CD4-positive, alpha-beta T cell (primary cell): ENCODE data around the gene PGBD4. TPM values are rescaled to one million over a fixed set of nuclear protein-coding genes. Genes with fewer than 3 reads are reported as not detected.

Source experiments
- ATAC-seq: fragments of 200-7000 bp; cut with Tn5 transposase; one replicate; pipeline ENCODE4 v1.10.0; 2022; ENCODE audit warnings: mild to moderate bottlenecking; ENCODE audit not compliant: poor library complexity
- CTCF ChIA-PET: fragments of 350-600 bp; sonication (Branson Sonifier 250); formaldehyde crosslinking; loops from one replicate; lab custom pipeline; 2021; ENCODE audit warnings: antibody characterized with exemption, inconsistent platforms; lab: Charles Lee
- POLR2A ChIA-PET: fragments of 350-600 bp; sonication (Branson Sonifier 250); formaldehyde crosslinking; loops from one replicate; lab custom pipeline; 2021; ENCODE audit warnings: antibody characterized with exemption, inconsistent platforms; lab: Charles Lee
- DNase-seq, 14 experiments: peaks; one replicate each; pipeline ENCODE4 v3.0.0-alpha.2; 2013 to 2020; ENCODE audit warnings: mixed read lengths in 2 of 14
- H3K27ac ChIP-seq, 2 donors: one replicate each; pipeline versions ENCODE4 v1.5.1 to v1.7.0; 2013; ENCODE audit warnings: low read length in 2 of 2, low read depth in 1 of 2, mild to moderate bottlenecking in 1 of 2
- H3K27me3 ChIP-seq, 2 experiments: 1 replicate in 1 of 2; 2 replicates in 1 of 2; pipeline versions ENCODE4 v1.6.1 to v1.7.0; 2013; ENCODE audit warnings: low read length in 2 of 2, control low read depth in 1 of 2, mild to moderate bottlenecking in 1 of 2, moderate library complexity in 1 of 2; ENCODE audit not compliant: insufficient read depth in 2 of 2, control insufficient read depth in 1 of 2
- H3K36me3 ChIP-seq: one replicate; pipeline ENCODE4 v1.6.1; 2013; ENCODE audit warnings: low read length, control low read depth; ENCODE audit not compliant: insufficient read depth
- H3K4me1 ChIP-seq: one replicate; pipeline ENCODE4 v1.6.1; 2013; ENCODE audit warnings: low read length, control low read depth; ENCODE audit not compliant: insufficient read depth
- H3K4me3 ChIP-seq: one replicate; pipeline ENCODE4 v1.5.1; 2013; ENCODE audit warnings: mild to moderate bottlenecking, low read length, moderate library complexity
- H3K9me3 ChIP-seq, 2 experiments: 1 replicate in 1 of 2; 2 replicates in 1 of 2; pipeline versions ENCODE4 v1.6.1 to v1.7.0; 2013; ENCODE audit warnings: low read length in 2 of 2, mild to moderate bottlenecking in 2 of 2, control low read depth in 1 of 2, moderate library complexity in 1 of 2; ENCODE audit not compliant: control insufficient read depth in 1 of 2, insufficient read depth in 1 of 2
- H3K27ac Mint-ChIP-seq: one replicate; pipeline ENCODE4 v1.8.0; 2020; ENCODE audit warnings: mixed read lengths
- H3K27me3 Mint-ChIP-seq: one replicate; pipeline ENCODE4 v1.8.0; 2021; ENCODE audit warnings: mixed read lengths
- H3K36me3 Mint-ChIP-seq: one replicate; pipeline ENCODE4 v1.8.0; 2021; ENCODE audit warnings: low read depth, mixed read lengths
- H3K4me1 Mint-ChIP-seq: one replicate; pipeline ENCODE4 v1.8.0; 2021; ENCODE audit warnings: low read depth, mixed read lengths
- H3K4me3 Mint-ChIP-seq: one replicate; pipeline ENCODE4 v1.8.0; 2020; ENCODE audit warnings: mild to moderate bottlenecking, mixed read lengths
- H3K9me3 Mint-ChIP-seq: one replicate; pipeline ENCODE4 v1.8.0; 2020; ENCODE audit warnings: mixed read lengths
- intact Hi-C, 2 experiments: fragments of 100-400 bp; cut with DNase I in 1 of 2; cut with micrococcal nuclease in 1 of 2; formaldehyde crosslinking; loops; one replicate each; pipeline versions ENCODE4 v1.15.1 to v1.9.0; 2023 to 2025; cut with DNase I, micrococcal nuclease
- total RNA-seq, 174 experiments: library from RNA in 2 of 174; stranded (reverse) in 2 of 174; gene quantifications; one replicate each; pipeline ENCODE4 v1.2.3 and lab custom pipeline; 2021 to 2026
- TF ChIP-seq, protein P1 (sequence below): fragments of 200-600 bp; IDR thresholded peaks from one replicate; pipeline ENCODE4 v1.8.0; 2022; ENCODE audit warnings: antibody characterized with exemption, mild to moderate bottlenecking

PGBD4 gene
- total RNA-seq, 2 experiments from 2014 or later, result 2.3 to 2.6 TPM

DNA sequence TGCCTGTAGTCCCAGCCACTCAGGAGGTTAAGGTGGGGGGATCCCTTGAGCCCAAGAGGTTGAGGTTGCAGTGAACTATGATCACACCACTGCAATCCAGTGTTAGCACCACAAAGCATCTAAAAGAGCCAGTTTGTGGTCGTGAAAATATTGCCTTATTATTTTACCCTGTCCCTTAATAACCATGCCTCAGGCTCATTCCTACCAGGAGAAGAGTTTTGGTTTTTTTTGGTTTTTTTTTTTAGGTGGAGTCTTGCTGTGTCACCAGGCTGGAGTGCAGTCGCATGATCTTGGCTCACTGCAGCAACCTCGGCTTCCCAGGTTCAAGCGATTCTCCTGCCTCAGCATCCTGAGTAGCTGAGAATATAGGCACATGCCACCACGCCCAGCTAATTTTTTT lies 45.0 kb upstream of the PGBD4 start:
- CTCF ChIA-PET, result no interaction called here

GRCh38 chr15:34059476-34059875 lies 42.4 kb upstream of the PGBD4 start:
- Histone ChIP-seq H3K27me3 (no peaks in the 10 kb centered on the region), H3K4me3 (no peak overlapping the region), H3K4me1 (no peaks in the 10 kb centered on the region), H3K27ac (no peak overlapping the region), H3K9me3 (no peaks in the 10 kb centered on the region), H3K36me3 (no peaks in the 10 kb centered on the region)
- TF ChIP-seq, protein P1, sequence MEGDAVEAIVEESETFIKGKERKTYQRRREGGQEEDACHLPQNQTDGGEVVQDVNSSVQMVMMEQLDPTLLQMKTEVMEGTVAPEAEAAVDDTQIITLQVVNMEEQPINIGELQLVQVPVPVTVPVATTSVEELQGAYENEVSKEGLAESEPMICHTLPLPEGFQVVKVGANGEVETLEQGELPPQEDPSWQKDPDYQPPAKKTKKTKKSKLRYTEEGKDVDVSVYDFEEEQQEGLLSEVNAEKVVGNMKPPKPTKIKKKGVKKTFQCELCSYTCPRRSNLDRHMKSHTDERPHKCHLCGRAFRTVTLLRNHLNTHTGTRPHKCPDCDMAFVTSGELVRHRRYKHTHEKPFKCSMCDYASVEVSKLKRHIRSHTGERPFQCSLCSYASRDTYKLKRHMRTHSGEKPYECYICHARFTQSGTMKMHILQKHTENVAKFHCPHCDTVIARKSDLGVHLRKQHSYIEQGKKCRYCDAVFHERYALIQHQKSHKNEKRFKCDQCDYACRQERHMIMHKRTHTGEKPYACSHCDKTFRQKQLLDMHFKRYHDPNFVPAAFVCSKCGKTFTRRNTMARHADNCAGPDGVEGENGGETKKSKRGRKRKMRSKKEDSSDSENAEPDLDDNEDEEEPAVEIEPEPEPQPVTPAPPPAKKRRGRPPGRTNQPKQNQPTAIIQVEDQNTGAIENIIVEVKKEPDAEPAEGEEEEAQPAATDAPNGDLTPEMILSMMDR, result no peak
- POLR2A ChIA-PET, result no interaction called here
- Mint-ChIP-seq H3K9me3 (no peaks in the 10 kb centered on the region), H3K27ac (no peak overlapping the region), H3K27me3 (no peaks in the 10 kb centered on the region), H3K4me1 (no peaks in the 10 kb centered on the region), H3K36me3 (no peaks in the 10 kb centered on the region), H3K4me3 (no peak overlapping the region)
- intact Hi-C loops, result no loop called here
- DNase-seq (no peak), ATAC-seq (no peak)
- CTCF ChIA-PET, result interaction anchor here (1.1 to 2.7 kb wide), 2 partner anchors 26 to 150 kb away, joined by 3 to 8 read pairs; partner anchors contain the start of gene KATNBL1

More for the DNA sequence above, 45.0 kb upstream of the PGBD4 start:
- intact Hi-C loops, result loop anchor here in 1 of 2 experiments (2.0 kb wide), 1 partner anchor 14 kb away; no protein-coding TSS in a partner anchor
- Histone ChIP-seq H3K4me1 (no peaks in the 10 kb centered on the region), H3K4me3 (no peak overlapping the region), H3K27me3 (no peaks in the 10 kb centered on the region), H3K36me3 (no peaks in the 10 kb centered on the region), H3K27ac (no peak overlapping the region), H3K9me3 (no peaks in the 10 kb centered on the region)
- Mint-ChIP-seq H3K36me3 (peaks cover 5% of the 10 kb centered on the region), H3K9me3 (no peaks in the 10 kb centered on the region), H3K27me3 (no peaks in the 10 kb centered on the region), H3K4me3 (no peak overlapping the region), H3K27ac (no peak overlapping the region), H3K4me1 (no peaks in the 10 kb centered on the region)
- DNase-seq, result no peak
- TF ChIP-seq, protein P1, result no peak
- POLR2A ChIA-PET, result no interaction called here
- no peak for ATAC-seq

GRCh38 chr15:34059946-34060345 lies 41.9 kb upstream of the PGBD4 start:
- intact Hi-C loops, result loop anchor here in 1 of 2 experiments (2.0 kb wide), 1 partner anchor 307 kb away; the partner anchor contains the start of gene LPCAT4

More at GRCh38 chr15:34059946-34060345, 41.9 kb upstream of the PGBD4 start:
- ChIA-PET CTCF (interaction anchor here (1.1 to 2.7 kb wide), 2 partner anchors 26 to 150 kb away, joined by 3 to 8 read pairs; partner anchors contain the start of gene KATNBL1), POLR2A (no interaction called here)
- H3K27me3 Mint-ChIP-seq, result no peaks in the 10 kb centered on the region
- TF ChIP-seq, protein P1, result no peak
- no peaks in the 10 kb centered on the region for H3K9me3 Mint-ChIP-seq
- H3K9me3 ChIP-seq, result no peaks in the 10 kb centered on the region
- no peaks in the 10 kb centered on the region for H3K36me3 Mint-ChIP-seq
- H3K27ac ChIP-seq, result no peak overlapping the region
- H3K27ac Mint-ChIP-seq, result no peak overlapping the region
- H3K4me3 ChIP-seq, result no peak overlapping the region
- no peaks in the 10 kb centered on the region for H3K4me1 Mint-ChIP-seq
- H3K4me3 Mint-ChIP-seq, result no peak overlapping the region
- ATAC-seq (no peak), DNase-seq (no peak)
- no peaks in the 10 kb centered on the region for H3K4me1 ChIP-seq
- no peaks in the 10 kb centered on the region for H3K27me3 ChIP-seq
- H3K36me3 ChIP-seq, result no peaks in the 10 kb centered on the region
